Measurements from ENCODE around the gene KIF6. TPM values are rescaled to one million over a fixed set of nuclear protein-coding genes. Genes with fewer than 3 reads are reported as not detected.

Gene KIF6
- total and polyA plus RNA-seq, 4 donors: 1.1 to 7.8 (median 4.5) TPM

- TF ChIP-seq, protein P1, sequence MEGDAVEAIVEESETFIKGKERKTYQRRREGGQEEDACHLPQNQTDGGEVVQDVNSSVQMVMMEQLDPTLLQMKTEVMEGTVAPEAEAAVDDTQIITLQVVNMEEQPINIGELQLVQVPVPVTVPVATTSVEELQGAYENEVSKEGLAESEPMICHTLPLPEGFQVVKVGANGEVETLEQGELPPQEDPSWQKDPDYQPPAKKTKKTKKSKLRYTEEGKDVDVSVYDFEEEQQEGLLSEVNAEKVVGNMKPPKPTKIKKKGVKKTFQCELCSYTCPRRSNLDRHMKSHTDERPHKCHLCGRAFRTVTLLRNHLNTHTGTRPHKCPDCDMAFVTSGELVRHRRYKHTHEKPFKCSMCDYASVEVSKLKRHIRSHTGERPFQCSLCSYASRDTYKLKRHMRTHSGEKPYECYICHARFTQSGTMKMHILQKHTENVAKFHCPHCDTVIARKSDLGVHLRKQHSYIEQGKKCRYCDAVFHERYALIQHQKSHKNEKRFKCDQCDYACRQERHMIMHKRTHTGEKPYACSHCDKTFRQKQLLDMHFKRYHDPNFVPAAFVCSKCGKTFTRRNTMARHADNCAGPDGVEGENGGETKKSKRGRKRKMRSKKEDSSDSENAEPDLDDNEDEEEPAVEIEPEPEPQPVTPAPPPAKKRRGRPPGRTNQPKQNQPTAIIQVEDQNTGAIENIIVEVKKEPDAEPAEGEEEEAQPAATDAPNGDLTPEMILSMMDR (IDR thresholded peaks at IDR 0.05; ENCODE audit: control extremely low read depth, extremely low read depth): no peak
- DNase-seq (peak in 1 of 3 donors; percentile 22), ATAC-seq (ENCODE audit: insufficient read depth, low FRiP score) (peak; percentile 55)
- Histone ChIP-seq H3K36me3 (ENCODE audit: control insufficient read depth in 4 of 4, insufficient read depth in 4 of 4, low read length in 4 of 4) (no peaks in the 10 kb centered on the region), H3K9ac (ENCODE audit: insufficient read depth in 1 of 2, low read length in 2 of 2) (no peak overlapping the region), H3K27me3 (ENCODE audit: control insufficient read depth in 3 of 3, insufficient read depth in 3 of 3, low read length in 2 of 3) (no peaks in the 10 kb centered on the region), H3K4me1 (ENCODE audit: control insufficient read depth in 5 of 5, insufficient read depth in 5 of 5, low read length in 5 of 5) (peaks cover 0 to 53% (median 19%) of the 10 kb centered on the region in 5 donors), H3K4me3 (no peak overlapping the region), H3K27ac (ENCODE audit: low read depth in 1 of 2, low read length in 1 of 2) (peak overlapping the region in 1 of 2 donors; percentile 60), H3K9me3 (ENCODE audit: control insufficient read depth in 4 of 4, insufficient read depth in 3 of 4, low read length in 3 of 4) (no peaks in the 10 kb centered on the region)
- 80 to 89% methylated on average over 7 of the region's 7 CpGs for WGBS, 2 donors
Measured at GRCh38 chr6:39344821-39345280, 380.4 kb downstream of the KIF6 start.

DNA sequence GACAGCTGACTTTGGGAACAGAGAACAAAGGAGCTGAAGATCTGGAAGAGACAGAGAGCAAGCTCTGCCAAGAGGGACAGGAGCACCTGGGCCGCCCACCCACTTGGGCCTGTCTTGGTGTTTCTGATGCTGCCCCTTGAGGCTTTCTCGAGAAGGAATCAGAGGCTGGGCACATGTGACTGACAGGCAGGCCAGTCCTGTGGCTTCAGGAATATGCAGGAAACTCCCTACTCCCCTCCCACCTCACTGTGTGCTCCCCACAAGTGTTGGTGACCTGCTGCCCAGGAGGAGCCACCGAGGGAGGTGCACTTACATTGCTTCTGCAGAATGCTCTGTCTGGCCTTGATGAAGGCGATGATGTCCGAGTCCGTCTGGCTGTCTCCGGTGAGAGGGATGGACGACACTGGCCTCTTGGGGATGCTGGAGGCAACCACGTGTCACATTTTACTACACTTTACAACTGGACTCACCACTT is 381.8 kb downstream of the KIF6 start:
- Histone ChIP-seq H3K27ac (ENCODE audit: low read depth in 1 of 2, low read length in 1 of 2) (peak overlapping the region in 1 of 2 donors; percentile 49), H3K4me3 (no peak overlapping the region), H3K4me1 (ENCODE audit: control insufficient read depth in 5 of 5, insufficient read depth in 5 of 5, low read length in 5 of 5) (peaks cover 0 to 66% (median 26%) of the 10 kb centered on the region in 5 donors), H3K9ac (ENCODE audit: insufficient read depth in 1 of 2, low read length in 2 of 2) (no peak overlapping the region), H3K36me3 (ENCODE audit: control insufficient read depth in 4 of 4, insufficient read depth in 4 of 4, low read length in 4 of 4) (no peaks in the 10 kb centered on the region), H3K9me3 (ENCODE audit: control insufficient read depth in 4 of 4, insufficient read depth in 3 of 4, low read length in 3 of 4) (no peaks in the 10 kb centered on the region), H3K27me3 (ENCODE audit: control insufficient read depth in 3 of 3, insufficient read depth in 3 of 3, low read length in 2 of 3) (no peaks in the 10 kb centered on the region)
- WGBS, 2 donors: 75 to 84% methylated on average over 9 of the region's 9 CpGs
- ATAC-seq (ENCODE audit: insufficient read depth, low FRiP score): no peak
- no peak for DNase-seq
- TF ChIP-seq, protein P1 (IDR thresholded peaks at IDR 0.05; ENCODE audit: control extremely low read depth, extremely low read depth): no peak

GRCh38 chr6:39342692-39343395 is 382.4 kb downstream of the KIF6 start:
- ATAC-seq (ENCODE audit: insufficient read depth, low FRiP score) (no peak), DNase-seq (peak; percentile 85 to 93 (median 92))
- Histone ChIP-seq H3K4me3 (no peak overlapping the region), H3K27ac (ENCODE audit: low read depth in 1 of 2, low read length in 1 of 2) (peak overlapping the region in 1 of 2 donors; percentile 49), H3K27me3 (ENCODE audit: control insufficient read depth in 3 of 3, insufficient read depth in 3 of 3, low read length in 2 of 3) (no peaks in the 10 kb centered on the region), H3K4me1 (ENCODE audit: control insufficient read depth in 5 of 5, insufficient read depth in 5 of 5, low read length in 5 of 5) (peaks cover 0 to 71% (median 26%) of the 10 kb centered on the region in 5 donors), H3K36me3 (ENCODE audit: control insufficient read depth in 4 of 4, insufficient read depth in 4 of 4, low read length in 4 of 4) (no peaks in the 10 kb centered on the region), H3K9ac (ENCODE audit: insufficient read depth in 1 of 2, low read length in 2 of 2) (no peak overlapping the region), H3K9me3 (ENCODE audit: control insufficient read depth in 4 of 4, insufficient read depth in 3 of 4, low read length in 3 of 4) (no peaks in the 10 kb centered on the region)
- TF ChIP-seq, protein P1 (IDR thresholded peaks at IDR 0.05; ENCODE audit: control extremely low read depth, extremely low read depth): no peak
- WGBS, 2 donors: 42 to 49% methylated on average over 14 of the region's 14 CpGs

Measured in lung (tissue), 12 donors.